Stimulated activated CD4-positive, alpha-beta T cell treated with anti-CD3 and anti-CD28 coated beads, TNF-alpha, amount 100 ng/mL, for 24 hours (primary cell): ENCODE measurements around the gene SCYL3.
"Not testable (repeated sequence)": the region's sequence is repeated elsewhere in the genome, so short reads cannot be mapped to it uniquely, and the experiment has no call there.

Source experiments
- DNase-seq, 3 experiments: peaks; one replicate each; pipeline ENCODE4 v3.0.0-alpha.2; 2020; ENCODE audit warnings: low read depth in 3 of 3

Gene SCYL3

DNA sequence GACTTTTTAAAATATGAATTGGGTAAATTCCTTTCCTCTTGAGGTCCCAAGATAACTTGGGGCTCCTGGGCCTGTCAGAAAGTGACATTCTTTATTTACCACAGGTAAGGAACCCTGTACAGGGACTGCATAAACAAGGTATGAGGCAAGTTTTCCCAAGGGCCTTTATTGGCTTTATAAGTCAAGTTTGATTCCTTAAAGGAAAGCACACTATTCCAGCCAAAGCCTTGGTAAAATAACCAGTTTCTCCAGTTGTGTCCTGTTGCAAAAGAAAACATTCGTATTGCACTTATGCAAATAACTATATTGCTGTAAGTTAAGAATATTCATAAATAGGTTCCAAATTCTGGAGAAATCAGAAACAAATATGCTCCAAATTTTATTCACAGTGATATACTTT is 77.1 kb downstream of the SCYL3 start:
- no peak for DNase-seq

DNA sequence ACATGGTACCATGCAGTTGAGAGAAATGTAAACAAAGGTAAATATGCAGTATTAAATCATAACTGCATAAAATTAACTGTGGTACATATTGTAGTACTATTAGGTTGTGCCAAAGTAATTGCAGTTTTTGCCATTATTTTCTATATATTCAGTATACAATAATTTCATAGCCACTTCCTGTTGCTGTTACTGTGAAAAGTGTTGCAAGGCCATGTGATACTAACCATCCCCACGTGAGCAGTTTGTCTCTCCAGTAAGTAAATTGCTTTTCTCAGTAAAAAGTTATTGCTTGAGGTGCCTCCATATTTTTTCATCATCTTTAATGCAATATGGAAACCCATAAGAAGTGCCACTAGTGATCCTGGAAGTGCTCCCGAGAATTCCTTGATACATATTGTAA is 79.4 kb downstream of the SCYL3 start:
- no peak for DNase-seq

DNA sequence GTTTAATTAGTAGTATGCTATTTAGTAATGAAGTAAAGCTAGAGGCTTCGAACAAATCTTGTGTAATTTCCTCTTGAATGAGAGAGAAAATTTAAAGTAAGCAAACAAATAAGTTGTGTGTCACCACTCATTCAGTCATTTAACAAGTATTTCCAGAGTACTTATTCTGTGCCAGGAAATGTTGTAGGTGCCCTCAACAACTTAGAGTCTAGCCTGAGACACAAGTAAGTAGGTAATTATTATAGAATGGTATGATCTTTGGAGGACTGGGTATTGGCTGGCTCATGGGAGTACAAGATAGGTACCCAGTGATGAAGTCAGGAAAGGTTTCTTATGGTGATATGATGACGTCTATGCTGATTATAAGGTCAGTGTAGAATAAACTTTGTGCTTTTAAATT is 81.6 kb downstream of the SCYL3 start:
- no peak for DNase-seq

DNA sequence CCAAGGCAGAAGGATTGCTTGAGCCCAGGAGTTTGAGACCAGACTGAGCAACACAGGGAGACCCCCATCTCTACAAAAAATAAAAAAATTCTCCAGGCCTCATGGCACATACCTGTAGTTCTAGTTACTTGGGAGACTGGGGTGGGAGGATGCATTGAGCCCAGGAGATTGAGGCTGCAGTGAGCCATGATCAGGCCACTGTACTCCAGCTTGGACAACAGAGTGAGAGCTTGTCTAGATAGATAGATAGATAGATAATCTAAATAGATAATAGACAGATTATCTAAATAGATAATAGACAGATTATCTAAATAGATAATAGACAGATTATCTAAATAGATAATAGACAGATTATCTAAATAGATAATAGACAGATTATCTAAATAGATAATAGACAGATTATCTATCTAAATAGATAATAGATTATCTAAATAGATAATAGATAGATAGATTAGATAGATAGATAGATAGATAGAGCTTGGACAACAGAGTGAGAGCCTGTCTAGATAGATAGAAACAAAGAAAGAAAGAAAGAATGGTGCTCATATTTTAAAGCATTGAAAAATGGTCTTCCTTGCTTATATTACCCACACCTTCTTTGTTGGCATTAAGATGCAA is 82.2 kb downstream of the SCYL3 start:
- not testable (repeated sequence) for DNase-seq

DNA sequence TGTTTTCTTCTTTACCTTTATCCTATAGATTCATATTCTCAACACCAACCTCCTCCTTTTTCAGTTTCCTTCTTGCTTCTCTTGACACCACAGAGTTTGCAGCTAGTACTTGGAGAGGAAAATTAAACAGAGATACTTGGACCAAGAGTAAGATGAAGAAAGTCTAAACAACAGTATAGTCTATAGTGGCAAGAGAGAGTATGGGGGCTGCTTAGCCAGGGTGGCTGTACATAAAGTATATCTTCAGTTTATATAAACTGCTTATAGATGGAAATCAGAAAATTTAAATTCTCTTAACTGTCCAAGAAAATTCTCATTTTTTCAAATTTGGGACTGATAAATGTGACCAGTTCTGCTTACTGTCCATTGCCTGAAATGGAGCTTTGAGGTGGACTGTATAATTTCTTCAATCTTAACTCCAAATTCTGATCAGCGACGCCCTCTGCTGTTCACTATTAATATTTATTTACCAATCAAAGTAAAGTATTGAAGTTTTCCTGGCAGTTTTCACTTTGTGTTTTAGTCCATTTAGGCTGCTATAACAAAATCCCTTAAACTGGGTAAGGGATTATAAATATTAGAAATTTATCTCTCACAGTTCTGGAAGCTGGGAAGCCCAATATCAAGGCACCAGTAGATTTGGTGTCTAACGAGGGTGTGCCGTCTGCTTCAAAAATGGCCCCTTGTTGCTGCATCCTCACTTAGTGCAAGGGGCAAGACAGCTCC is 84.2 kb downstream of the SCYL3 start:
- DNase-seq = no peak

DNA sequence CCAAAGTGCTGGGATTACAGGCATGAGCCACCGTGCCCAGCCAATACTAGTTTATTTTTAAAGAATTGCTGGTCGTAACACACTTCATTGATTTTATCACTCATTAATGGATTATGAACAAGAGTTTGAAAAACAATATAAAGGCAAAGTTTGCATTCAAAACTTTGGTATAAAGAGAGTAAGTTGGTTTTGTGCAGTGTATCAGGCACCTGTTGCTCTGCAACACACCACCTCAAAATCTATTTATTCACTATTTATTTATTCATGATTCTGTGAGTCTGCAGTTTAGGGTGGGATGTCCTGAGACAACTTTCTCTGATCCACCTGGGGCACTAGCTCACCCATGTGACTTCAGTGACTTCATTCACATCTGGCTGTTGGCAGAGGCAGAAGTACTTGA is 88.8 kb downstream of the SCYL3 start:
- DNase-seq = no peak

DNA sequence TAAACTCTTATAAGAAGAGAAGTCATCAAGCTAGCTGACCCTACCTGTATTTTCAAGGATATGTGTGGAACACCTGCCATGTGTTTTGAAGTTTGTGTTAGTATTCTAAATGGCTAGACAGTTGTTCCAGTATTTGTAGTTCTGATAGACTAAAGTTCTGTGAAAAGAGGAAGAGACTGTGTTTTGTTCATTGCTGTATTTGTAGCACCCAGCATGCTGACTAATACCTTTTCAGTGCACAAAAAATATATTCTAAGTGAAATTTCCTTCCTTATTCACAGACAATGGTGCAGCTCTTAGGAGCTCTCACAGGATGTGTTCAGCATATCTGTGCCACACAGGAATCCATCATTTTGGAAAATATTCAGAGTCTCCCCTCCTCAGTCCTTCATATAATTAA is 90.8 kb downstream of the SCYL3 start:
- no peak for DNase-seq
